ENCODE measurements around the gene IL32.

The IL32 gene

GRCh38 chr16:3022684-3023414, 42.6 kb upstream of the IL32 start:
- Histone ChIP-seq H3K4me1 (ENCODE audit: control insufficient read depth, insufficient read depth, low read length) (peaks cover 23% of the 10 kb centered on the region), H3K27me3 (replicated peaks; ENCODE audit: control insufficient read depth, insufficient read depth, low read length) (peaks cover 7% of the 10 kb centered on the region), H3K36me3 (ENCODE audit: control insufficient read depth, insufficient read depth, low read length, severe bottlenecking) (peaks cover 18% of the 10 kb centered on the region), H3K9ac (ENCODE audit: low read length) (peak overlapping the region; percentile 100), H3K9me3 (ENCODE audit: control insufficient read depth, low read length) (no peaks in the 10 kb centered on the region), H3K4me3 (ENCODE audit: low read length) (peak overlapping the region; percentile 96)
- peak; percentile 33 for DNase-seq (ENCODE audit: low read depth)

DNA sequence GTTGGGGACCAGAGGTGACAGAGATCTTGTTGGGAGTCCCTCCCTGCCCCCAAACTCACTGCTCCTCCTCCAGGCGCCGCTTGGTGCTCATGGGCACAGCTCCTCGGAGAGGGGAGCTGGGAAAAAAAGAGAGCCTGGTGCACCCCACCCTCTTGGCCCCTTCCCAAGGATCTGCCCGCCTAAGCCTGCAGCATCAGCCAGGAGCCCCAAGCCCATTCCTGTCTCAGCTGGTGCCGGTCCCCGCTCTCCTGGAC, 42.1 kb upstream of the IL32 start:
- peaks cover 4% of the 10 kb centered on the region for H3K27me3 ChIP-seq (replicated peaks; ENCODE audit: control insufficient read depth, insufficient read depth, low read length)
- peak; percentile 70 for DNase-seq (ENCODE audit: low read depth)
- peak overlapping the region; percentile 100 for H3K9ac ChIP-seq (ENCODE audit: low read length)
- H3K9me3 ChIP-seq (ENCODE audit: control insufficient read depth, low read length): no peaks in the 10 kb centered on the region
- H3K4me1 ChIP-seq (ENCODE audit: control insufficient read depth, insufficient read depth, low read length): peaks cover 23% of the 10 kb centered on the region
- H3K36me3 ChIP-seq (ENCODE audit: control insufficient read depth, insufficient read depth, low read length, severe bottlenecking): peaks cover 18% of the 10 kb centered on the region
- H3K4me3 ChIP-seq (ENCODE audit: low read length): peak overlapping the region; percentile 96

GRCh38 chr16:3023669-3024478, 41.6 kb upstream of the IL32 start, which contains the start of the genes HCFC1R1 and THOC6:
Gene HCFC1R1, minus strand, starts transcription at chr16:3023942. Its CDS starts 1 bp downstream, at chr16:3023941.
Gene THOC6, plus strand, starts transcription at chr16:3024035. Its CDS starts 292 bp downstream, at chr16:3024327.
- H3K9me3 ChIP-seq (ENCODE audit: control insufficient read depth, low read length): no peaks in the 10 kb centered on the region
- peak within 1 kb of the TSS; percentile 96 for H3K4me3 ChIP-seq (ENCODE audit: low read length)
- H3K4me1 ChIP-seq (ENCODE audit: control insufficient read depth, insufficient read depth, low read length): peaks cover 27% of the 10 kb centered on the region
- peak; percentile 98 for DNase-seq (ENCODE audit: low read depth)
- H3K36me3 ChIP-seq (ENCODE audit: control insufficient read depth, insufficient read depth, low read length, severe bottlenecking): peaks cover 18% of the 10 kb centered on the region
- H3K27me3 ChIP-seq (replicated peaks; ENCODE audit: control insufficient read depth, insufficient read depth, low read length): no peaks in the 10 kb centered on the region
- H3K9ac ChIP-seq (ENCODE audit: low read length): peak within 1 kb of the TSS; percentile 100

DNA sequence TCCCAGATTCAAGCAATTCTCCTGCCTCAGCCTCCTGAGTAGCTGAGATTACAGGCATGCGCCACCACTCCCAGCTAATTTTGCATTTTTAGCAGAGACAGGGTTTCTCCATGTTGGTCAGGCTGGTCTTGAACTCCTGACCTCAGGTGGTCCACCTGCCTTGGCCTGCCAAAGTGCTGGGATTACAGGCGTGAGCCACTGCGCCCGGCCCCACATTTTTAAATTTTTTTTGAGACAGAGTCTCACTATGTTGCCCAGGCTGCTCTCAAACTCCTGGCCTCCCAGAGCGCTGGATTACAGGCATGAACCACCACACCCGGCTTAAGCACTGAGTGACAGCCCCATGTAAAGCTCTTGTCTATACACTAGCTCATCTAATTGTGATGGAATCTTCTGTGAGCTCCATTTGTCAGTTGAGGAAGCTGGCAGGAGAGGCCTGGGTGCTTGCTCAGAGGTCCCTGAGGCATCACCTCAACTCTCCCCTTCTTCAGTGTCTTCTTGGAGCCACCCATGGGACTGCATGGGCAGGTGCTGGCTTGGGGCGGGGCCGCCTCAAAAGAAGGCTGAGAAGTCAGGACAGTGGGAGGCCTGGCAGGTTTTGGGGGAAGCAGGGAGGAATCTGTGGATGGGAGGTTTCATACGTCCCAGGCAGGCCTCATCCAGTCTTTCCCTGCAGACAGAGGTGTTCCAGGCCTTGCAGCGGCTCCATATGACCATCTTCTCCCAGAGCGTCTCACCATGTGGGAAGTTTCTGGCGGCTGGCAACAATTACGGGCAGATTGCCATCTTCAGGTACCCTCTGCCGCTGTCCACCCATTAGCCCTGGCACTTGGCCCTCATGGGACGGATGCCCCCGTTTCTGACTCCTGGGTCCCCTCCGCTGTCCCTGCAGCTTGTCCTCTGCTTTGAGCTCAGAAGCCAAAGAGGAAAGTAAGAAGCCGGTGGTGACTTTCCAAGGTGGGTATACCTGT, 40.1 kb upstream of the IL32 start:
- no peak for DNase-seq (ENCODE audit: low read depth)
- H3K4me3 ChIP-seq (ENCODE audit: low read length): no peak overlapping the region
- H3K9me3 ChIP-seq (ENCODE audit: control insufficient read depth, low read length): no peaks in the 10 kb centered on the region
- H3K9ac ChIP-seq (ENCODE audit: low read length): no peak overlapping the region
- peaks cover 18% of the 10 kb centered on the region for H3K36me3 ChIP-seq (ENCODE audit: control insufficient read depth, insufficient read depth, low read length, severe bottlenecking)
- H3K27me3 ChIP-seq (replicated peaks; ENCODE audit: control insufficient read depth, insufficient read depth, low read length): no peaks in the 10 kb centered on the region
- H3K4me1 ChIP-seq (ENCODE audit: control insufficient read depth, insufficient read depth, low read length): peaks cover 27% of the 10 kb centered on the region

DNA sequence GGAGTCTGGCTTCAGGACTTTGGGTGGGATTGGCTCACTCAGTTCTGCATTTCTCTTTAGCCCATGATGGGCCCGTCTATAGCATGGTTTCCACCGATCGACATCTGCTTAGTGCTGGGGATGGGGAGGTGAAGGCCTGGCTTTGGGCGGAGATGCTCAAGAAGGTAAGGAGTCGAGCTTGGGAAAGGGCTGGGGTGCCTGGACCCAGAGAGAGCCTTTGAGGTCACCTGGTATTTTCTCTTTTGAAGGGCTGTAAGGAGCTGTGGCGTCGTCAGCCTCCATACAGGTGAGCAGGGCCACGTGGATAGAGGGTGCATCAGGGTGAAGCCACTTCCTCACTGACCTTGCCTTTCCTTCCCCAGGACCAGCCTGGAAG, 39.4 kb upstream of the IL32 start:
- DNase-seq (ENCODE audit: low read depth): no peak
- no peak overlapping the region for H3K9ac ChIP-seq (ENCODE audit: low read length)
- no peaks in the 10 kb centered on the region for H3K27me3 ChIP-seq (replicated peaks; ENCODE audit: control insufficient read depth, insufficient read depth, low read length)
- peaks cover 18% of the 10 kb centered on the region for H3K36me3 ChIP-seq (ENCODE audit: control insufficient read depth, insufficient read depth, low read length, severe bottlenecking)
- no peaks in the 10 kb centered on the region for H3K9me3 ChIP-seq (ENCODE audit: control insufficient read depth, low read length)
- peaks cover 27% of the 10 kb centered on the region for H3K4me1 ChIP-seq (ENCODE audit: control insufficient read depth, insufficient read depth, low read length)
- H3K4me3 ChIP-seq (ENCODE audit: low read length): no peak overlapping the region

- DNase-seq (ENCODE audit: low read depth): no peak
- Histone ChIP-seq H3K9ac (ENCODE audit: low read length) (no peak overlapping the region), H3K4me3 (ENCODE audit: low read length) (no peak overlapping the region), H3K4me1 (ENCODE audit: control insufficient read depth, insufficient read depth, low read length) (peaks cover 23% of the 10 kb centered on the region), H3K9me3 (ENCODE audit: control insufficient read depth, low read length) (no peaks in the 10 kb centered on the region), H3K27me3 (replicated peaks; ENCODE audit: control insufficient read depth, insufficient read depth, low read length) (no peaks in the 10 kb centered on the region), H3K36me3 (ENCODE audit: control insufficient read depth, insufficient read depth, low read length, severe bottlenecking) (peaks cover 18% of the 10 kb centered on the region)
Observed at GRCh38 chr16:3026609-3027488, 38.6 kb upstream of the IL32 start.

DNA sequence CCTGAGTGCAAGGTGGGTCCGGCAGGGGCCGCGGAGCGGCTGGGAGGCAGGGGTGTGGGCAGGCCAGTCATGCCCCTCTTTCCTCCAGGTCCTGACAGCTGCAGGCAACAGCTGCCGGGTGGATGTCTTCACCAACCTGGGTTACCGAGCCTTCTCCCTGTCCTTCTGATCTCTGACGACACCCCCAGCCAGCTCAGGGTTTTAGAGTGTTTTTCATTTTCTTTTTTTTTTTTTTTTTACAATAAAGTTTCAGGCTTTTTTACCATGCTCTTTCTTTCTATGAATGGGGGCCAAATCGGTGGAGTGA, 38.0 kb upstream of the IL32 start:
- Histone ChIP-seq H3K36me3 (ENCODE audit: control insufficient read depth, insufficient read depth, low read length, severe bottlenecking) (peaks cover 18% of the 10 kb centered on the region), H3K4me3 (ENCODE audit: low read length) (no peak overlapping the region), H3K27me3 (replicated peaks; ENCODE audit: control insufficient read depth, insufficient read depth, low read length) (peaks cover 5% of the 10 kb centered on the region), H3K9me3 (ENCODE audit: control insufficient read depth, low read length) (no peaks in the 10 kb centered on the region), H3K4me1 (ENCODE audit: control insufficient read depth, insufficient read depth, low read length) (peaks cover 18% of the 10 kb centered on the region), H3K9ac (ENCODE audit: low read length) (no peak overlapping the region)
- no peak for DNase-seq (ENCODE audit: low read depth)

DNA sequence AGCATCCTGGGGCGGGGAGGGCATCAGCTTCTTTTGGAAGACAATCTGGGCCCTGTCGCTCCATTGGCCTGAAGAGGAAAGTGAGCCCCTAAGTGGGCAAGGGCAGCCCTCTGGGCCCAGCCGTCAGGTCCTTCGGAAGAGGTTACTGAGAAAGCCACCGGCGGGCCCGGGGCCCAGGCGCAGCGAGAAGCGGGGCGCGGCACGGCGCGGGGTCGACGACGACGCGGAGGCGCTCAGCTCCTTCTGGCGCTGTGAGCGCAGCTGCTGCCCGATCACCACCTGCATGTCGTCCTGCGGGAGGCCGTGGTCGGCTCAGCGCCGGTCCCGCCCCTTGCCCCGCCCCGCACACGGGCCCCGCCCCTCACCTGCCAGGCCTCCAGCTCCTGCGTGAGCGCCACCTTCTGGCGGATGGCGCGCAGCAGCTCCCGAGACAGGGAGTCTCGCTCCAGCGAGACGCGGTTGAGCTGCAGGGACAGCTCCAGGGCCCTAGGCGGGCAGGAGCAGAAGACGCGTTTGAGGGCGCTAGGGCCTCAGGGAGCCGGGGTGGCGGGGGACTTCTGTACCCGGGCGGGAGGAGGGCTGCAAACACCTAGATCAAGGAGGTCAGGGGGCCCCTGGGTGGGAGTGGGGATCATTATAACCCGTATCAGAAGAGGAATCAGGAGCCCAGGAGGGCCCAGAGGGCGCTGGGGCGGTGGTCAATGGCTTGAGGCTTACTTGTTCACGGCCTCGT, 37.3 kb upstream of the IL32 start:
- Histone ChIP-seq H3K9me3 (ENCODE audit: control insufficient read depth, low read length) (no peaks in the 10 kb centered on the region), H3K4me1 (ENCODE audit: control insufficient read depth, insufficient read depth, low read length) (peaks cover 11% of the 10 kb centered on the region), H3K27me3 (replicated peaks; ENCODE audit: control insufficient read depth, insufficient read depth, low read length) (peaks cover 11% of the 10 kb centered on the region), H3K4me3 (ENCODE audit: low read length) (no peak overlapping the region), H3K9ac (ENCODE audit: low read length) (no peak overlapping the region), H3K36me3 (ENCODE audit: control insufficient read depth, insufficient read depth, low read length, severe bottlenecking) (peaks cover 18% of the 10 kb centered on the region)
- peak; percentile 67 for DNase-seq (ENCODE audit: low read depth)

GRCh38 chr16:3028716-3029319, 36.6 kb upstream of the IL32 start:
- H3K4me3 ChIP-seq (ENCODE audit: low read length): no peak overlapping the region
- no peak overlapping the region for H3K9ac ChIP-seq (ENCODE audit: low read length)
- peaks cover 17% of the 10 kb centered on the region for H3K27me3 ChIP-seq (replicated peaks; ENCODE audit: control insufficient read depth, insufficient read depth, low read length)
- DNase-seq (ENCODE audit: low read depth): no peak
- H3K4me1 ChIP-seq (ENCODE audit: control insufficient read depth, insufficient read depth, low read length): peaks cover 7% of the 10 kb centered on the region
- peaks cover 18% of the 10 kb centered on the region for H3K36me3 ChIP-seq (ENCODE audit: control insufficient read depth, insufficient read depth, low read length, severe bottlenecking)
- no peaks in the 10 kb centered on the region for H3K9me3 ChIP-seq (ENCODE audit: control insufficient read depth, low read length)
